ENCODE measurements around the gene ANXA11.

ANXA11 gene

DNA sequence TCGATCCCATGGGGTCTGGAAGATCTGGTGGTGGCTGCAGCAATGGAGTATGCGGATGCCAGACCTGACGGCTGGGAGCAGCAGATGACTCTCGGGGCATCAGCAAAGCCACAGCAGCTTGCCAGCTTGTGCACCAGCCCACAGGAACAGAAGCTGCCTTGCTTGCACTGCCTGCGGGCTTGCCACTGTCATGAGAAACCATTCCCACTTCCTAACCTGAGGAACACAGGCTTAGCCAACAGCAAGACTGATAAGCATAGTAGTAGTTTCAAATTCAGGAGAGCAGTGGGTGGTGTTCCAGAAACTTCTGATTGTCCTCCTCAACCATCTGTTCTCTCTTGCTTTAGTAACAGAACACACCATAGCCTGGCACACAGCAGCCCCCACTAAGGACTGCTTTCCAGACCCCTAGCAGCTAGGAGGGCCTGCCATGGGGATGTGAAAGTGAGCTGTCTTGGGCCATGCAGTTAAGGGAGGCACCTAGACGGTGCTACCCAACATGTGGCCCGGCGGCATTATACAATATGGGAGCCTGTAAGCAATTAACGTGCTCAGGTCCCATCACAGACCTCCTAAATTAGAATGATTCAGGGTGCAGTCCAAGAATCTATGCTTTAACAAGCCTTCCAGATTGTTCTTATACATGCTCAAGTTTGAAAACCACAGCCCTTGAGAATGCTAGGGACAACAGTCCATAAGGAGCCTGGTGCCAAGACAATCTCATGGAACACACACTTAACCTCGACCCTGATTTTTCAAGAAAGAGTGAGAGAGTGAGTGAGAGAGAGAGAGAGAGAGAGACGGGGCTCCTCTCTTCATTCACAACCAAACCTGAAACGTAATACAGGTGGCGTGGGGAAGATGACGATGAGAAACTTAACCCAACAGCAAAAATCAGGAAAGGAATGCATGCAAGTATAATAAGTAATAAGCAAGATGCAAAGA, 7.1 kb downstream of the ANXA11 start:
- H3K79me1 ChIP-seq (ENCODE audit: low read depth, low read length), result no peaks in the 10 kb centered on the region
- H2AFZ ChIP-seq (ENCODE audit: low read length), result no peak overlapping the region
- H2BK120ac ChIP-seq (ENCODE audit: low read depth, low read length), result no peak overlapping the region
- no peak overlapping the region for H3K9ac ChIP-seq (ENCODE audit: low read depth, low read length, poor library complexity)
- WGBS, 2 donors (ENCODE audit: extremely low coverage in 2 of 2, insufficient read length in 2 of 2, insufficient replicate concordance in 1 of 2), result no CpG with 5 or more reads among the region's 14 CpGs
- no peak overlapping the region for H3K23ac ChIP-seq (ENCODE audit: low read depth, low read length, poor library complexity)
- no peak overlapping the region for H2BK12ac ChIP-seq (ENCODE audit: low read length)
- no peak overlapping the region for H4K8ac ChIP-seq (ENCODE audit: low read depth, low read length)
- no peak overlapping the region for H3K4me2 ChIP-seq (ENCODE audit: insufficient read depth, low read length, poor library complexity, severe bottlenecking)
- H2BK15ac ChIP-seq (ENCODE audit: low read length), result no peak overlapping the region
- no peaks in the 10 kb centered on the region for H3K27me3 ChIP-seq (ENCODE audit: control insufficient read depth in 3 of 3, insufficient read depth in 3 of 3, low read depth in 1 of 3, low read length in 3 of 3)
- H3K18ac ChIP-seq (ENCODE audit: low read length), result no peak overlapping the region
- DNase-seq (ENCODE audit: low spot score), result no peak
- H3K14ac ChIP-seq (ENCODE audit: low read length), result no peak overlapping the region
- H3K27ac ChIP-seq (replicated peaks; ENCODE audit: low read length), result no peak overlapping the region
- no peak overlapping the region for H2AK5ac ChIP-seq (ENCODE audit: low read depth, low read length)
- no peaks in the 10 kb centered on the region for H3K36me3 ChIP-seq (replicated peaks in 1 of 2; ENCODE audit: control insufficient read depth in 2 of 2, insufficient read depth in 2 of 2, low read length in 2 of 2)
- H2BK5ac ChIP-seq (ENCODE audit: low read length), result no peak overlapping the region
- no peaks in the 10 kb centered on the region for H3K9me3 ChIP-seq (replicated peaks in 1 of 2; ENCODE audit: control insufficient read depth in 2 of 2, insufficient read depth in 1 of 2, low read depth in 1 of 2, low read length in 2 of 2)
- no peak overlapping the region for H3K4me3 ChIP-seq (ENCODE audit: low read length in 2 of 2)
- H4K91ac ChIP-seq (ENCODE audit: low read depth, low read length, poor library complexity), result no peak overlapping the region
- no peak overlapping the region for H3K4ac ChIP-seq (ENCODE audit: low read length)
- H3K4me1 ChIP-seq (ENCODE audit: control insufficient read depth in 2 of 2, insufficient read depth in 1 of 2, low read depth in 1 of 2, low read length in 2 of 2), result peaks cover 0 to 7% of the 10 kb centered on the region in 2 donors

GRCh38 chr10:80196950-80197315, 8.4 kb downstream of the ANXA11 start:
- H3K23ac ChIP-seq (ENCODE audit: low read depth, low read length, poor library complexity), result no peak overlapping the region
- no peak overlapping the region for H3K4ac ChIP-seq (ENCODE audit: low read length)
- no CpG with 5 or more reads among the region's 2 CpGs for WGBS, 2 donors (ENCODE audit: extremely low coverage in 2 of 2, insufficient read length in 2 of 2, insufficient replicate concordance in 1 of 2)
- no peaks in the 10 kb centered on the region for H3K9me3 ChIP-seq (replicated peaks in 1 of 2; ENCODE audit: control insufficient read depth in 2 of 2, insufficient read depth in 1 of 2, low read depth in 1 of 2, low read length in 2 of 2)
- H3K4me3 ChIP-seq (ENCODE audit: low read length in 2 of 2), result no peak overlapping the region
- no peak overlapping the region for H2BK12ac ChIP-seq (ENCODE audit: low read length)
- no peak overlapping the region for H3K14ac ChIP-seq (ENCODE audit: low read length)
- H2BK120ac ChIP-seq (ENCODE audit: low read depth, low read length), result no peak overlapping the region
- H2AK5ac ChIP-seq (ENCODE audit: low read depth, low read length), result no peak overlapping the region
- H2BK5ac ChIP-seq (ENCODE audit: low read length), result no peak overlapping the region
- no peak for DNase-seq (ENCODE audit: low spot score)
- H3K36me3 ChIP-seq (replicated peaks in 1 of 2; ENCODE audit: control insufficient read depth in 2 of 2, insufficient read depth in 2 of 2, low read length in 2 of 2), result no peaks in the 10 kb centered on the region
- no peak overlapping the region for H3K27ac ChIP-seq (replicated peaks; ENCODE audit: low read length)
- H3K9ac ChIP-seq (ENCODE audit: low read depth, low read length, poor library complexity), result no peak overlapping the region
- H3K4me2 ChIP-seq (ENCODE audit: insufficient read depth, low read length, poor library complexity, severe bottlenecking), result no peak overlapping the region
- no peak overlapping the region for H2BK15ac ChIP-seq (ENCODE audit: low read length)
- H3K18ac ChIP-seq (ENCODE audit: low read length), result no peak overlapping the region
- no peak overlapping the region for H4K8ac ChIP-seq (ENCODE audit: low read depth, low read length)
- peaks cover 0 to 7% of the 10 kb centered on the region in 2 donors for H3K4me1 ChIP-seq (ENCODE audit: control insufficient read depth in 2 of 2, insufficient read depth in 1 of 2, low read depth in 1 of 2, low read length in 2 of 2)
- H2AFZ ChIP-seq (ENCODE audit: low read length), result no peak overlapping the region
- no peak overlapping the region for H4K91ac ChIP-seq (ENCODE audit: low read depth, low read length, poor library complexity)
- H3K79me1 ChIP-seq (ENCODE audit: low read depth, low read length), result no peaks in the 10 kb centered on the region
- no peaks in the 10 kb centered on the region for H3K27me3 ChIP-seq (ENCODE audit: control insufficient read depth in 3 of 3, insufficient read depth in 3 of 3, low read depth in 1 of 3, low read length in 3 of 3)

DNA sequence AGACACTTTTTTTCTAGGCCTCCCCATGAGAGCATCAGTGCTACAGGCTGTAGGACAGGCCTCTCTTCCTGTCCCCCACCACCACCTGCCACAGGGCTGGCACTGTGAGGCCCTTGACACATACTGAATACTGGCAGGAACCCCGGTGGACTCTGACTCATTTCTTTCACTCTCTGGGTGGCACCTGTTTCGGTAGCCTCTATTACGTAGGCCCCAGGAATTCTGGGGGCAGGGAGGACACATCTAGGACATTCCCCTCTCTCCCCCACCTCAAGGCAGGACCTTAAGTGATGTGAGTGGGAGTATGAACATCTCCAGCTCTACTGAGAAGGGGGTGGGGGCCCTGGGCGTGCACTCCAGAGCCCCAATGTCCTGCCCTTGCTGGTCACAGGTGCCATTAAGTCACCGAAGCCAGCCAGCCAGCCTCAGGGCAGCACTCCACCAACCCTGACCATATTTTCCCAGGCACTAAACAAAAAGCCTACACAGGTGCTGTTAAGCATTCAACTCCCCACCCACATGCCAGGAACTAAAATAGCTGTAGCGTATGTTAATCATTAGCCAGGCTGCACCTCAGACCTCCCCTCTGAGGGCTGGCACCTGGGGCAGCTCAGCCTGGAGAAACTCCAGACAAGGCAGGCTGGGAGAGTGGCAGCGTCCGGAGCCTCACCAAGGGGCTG, 8.9 kb downstream of the ANXA11 start:
- H2BK15ac ChIP-seq (ENCODE audit: low read length), result no peak overlapping the region
- H3K27me3 ChIP-seq (ENCODE audit: control insufficient read depth in 3 of 3, insufficient read depth in 3 of 3, low read depth in 1 of 3, low read length in 3 of 3), result no peaks in the 10 kb centered on the region
- WGBS, 2 donors (ENCODE audit: extremely low coverage in 2 of 2, insufficient read length in 2 of 2, insufficient replicate concordance in 1 of 2), result no CpG with 5 or more reads among the region's 8 CpGs
- H3K4me1 ChIP-seq (ENCODE audit: control insufficient read depth in 2 of 2, insufficient read depth in 1 of 2, low read depth in 1 of 2, low read length in 2 of 2), result peaks cover 0 to 7% of the 10 kb centered on the region in 2 donors
- H4K8ac ChIP-seq (ENCODE audit: low read depth, low read length), result no peak overlapping the region
- H2AFZ ChIP-seq (ENCODE audit: low read length), result no peak overlapping the region
- no peak overlapping the region for H3K18ac ChIP-seq (ENCODE audit: low read length)
- no peak overlapping the region for H2BK5ac ChIP-seq (ENCODE audit: low read length)
- no peak for DNase-seq (ENCODE audit: low spot score)
- no peak overlapping the region for H3K9ac ChIP-seq (ENCODE audit: low read depth, low read length, poor library complexity)
- no peak overlapping the region for H3K4me2 ChIP-seq (ENCODE audit: insufficient read depth, low read length, poor library complexity, severe bottlenecking)
- H3K23ac ChIP-seq (ENCODE audit: low read depth, low read length, poor library complexity), result no peak overlapping the region
- H4K91ac ChIP-seq (ENCODE audit: low read depth, low read length, poor library complexity), result no peak overlapping the region
- no peaks in the 10 kb centered on the region for H3K79me1 ChIP-seq (ENCODE audit: low read depth, low read length)
- H3K4me3 ChIP-seq (ENCODE audit: low read length in 2 of 2), result no peak overlapping the region
- H3K27ac ChIP-seq (replicated peaks; ENCODE audit: low read length), result no peak overlapping the region
- no peak overlapping the region for H3K4ac ChIP-seq (ENCODE audit: low read length)
- H2BK12ac ChIP-seq (ENCODE audit: low read length), result no peak overlapping the region
- H3K36me3 ChIP-seq (replicated peaks in 1 of 2; ENCODE audit: control insufficient read depth in 2 of 2, insufficient read depth in 2 of 2, low read length in 2 of 2), result no peaks in the 10 kb centered on the region
- H3K9me3 ChIP-seq (replicated peaks in 1 of 2; ENCODE audit: control insufficient read depth in 2 of 2, insufficient read depth in 1 of 2, low read depth in 1 of 2, low read length in 2 of 2), result no peaks in the 10 kb centered on the region
- no peak overlapping the region for H2BK120ac ChIP-seq (ENCODE audit: low read depth, low read length)
- no peak overlapping the region for H2AK5ac ChIP-seq (ENCODE audit: low read depth, low read length)
- H3K14ac ChIP-seq (ENCODE audit: low read length), result no peak overlapping the region

GRCh38 chr10:80195046-80195574, 10.2 kb downstream of the ANXA11 start:
- no peaks in the 10 kb centered on the region for H3K79me1 ChIP-seq (ENCODE audit: low read depth, low read length)
- no peak for DNase-seq (ENCODE audit: low spot score)
- H2AFZ ChIP-seq (ENCODE audit: low read length), result no peak overlapping the region
- H3K4me3 ChIP-seq (ENCODE audit: low read length in 2 of 2), result no peak overlapping the region
- H3K9ac ChIP-seq (ENCODE audit: low read depth, low read length, poor library complexity), result peak overlapping the region; percentile 66
- H3K23ac ChIP-seq (ENCODE audit: low read depth, low read length, poor library complexity), result no peak overlapping the region
- H2BK12ac ChIP-seq (ENCODE audit: low read length), result no peak overlapping the region
- peak overlapping the region; percentile 66 for H3K18ac ChIP-seq (ENCODE audit: low read length)
- H2BK120ac ChIP-seq (ENCODE audit: low read depth, low read length), result peak overlapping the region; percentile 36
- H4K8ac ChIP-seq (ENCODE audit: low read depth, low read length), result no peak overlapping the region
- H2BK5ac ChIP-seq (ENCODE audit: low read length), result no peak overlapping the region
- no peaks in the 10 kb centered on the region for H3K27me3 ChIP-seq (ENCODE audit: control insufficient read depth in 3 of 3, insufficient read depth in 3 of 3, low read depth in 1 of 3, low read length in 3 of 3)
- H3K9me3 ChIP-seq (replicated peaks in 1 of 2; ENCODE audit: control insufficient read depth in 2 of 2, insufficient read depth in 1 of 2, low read depth in 1 of 2, low read length in 2 of 2), result no peaks in the 10 kb centered on the region
- H2BK15ac ChIP-seq (ENCODE audit: low read length), result peak overlapping the region; percentile 27
- H3K14ac ChIP-seq (ENCODE audit: low read length), result no peak overlapping the region
- H3K4me2 ChIP-seq (ENCODE audit: insufficient read depth, low read length, poor library complexity, severe bottlenecking), result no peak overlapping the region
- H3K4me1 ChIP-seq (ENCODE audit: control insufficient read depth in 2 of 2, insufficient read depth in 1 of 2, low read depth in 1 of 2, low read length in 2 of 2), result peaks cover 0 to 7% of the 10 kb centered on the region in 2 donors
- H2AK5ac ChIP-seq (ENCODE audit: low read depth, low read length), result no peak overlapping the region
- WGBS, 2 donors (ENCODE audit: extremely low coverage in 2 of 2, insufficient read length in 2 of 2, insufficient replicate concordance in 1 of 2), result no CpG with 5 or more reads among the region's 4 CpGs
- no peak overlapping the region for H3K4ac ChIP-seq (ENCODE audit: low read length)
- H3K36me3 ChIP-seq (replicated peaks in 1 of 2; ENCODE audit: control insufficient read depth in 2 of 2, insufficient read depth in 2 of 2, low read length in 2 of 2), result no peaks in the 10 kb centered on the region
- H4K91ac ChIP-seq (ENCODE audit: low read depth, low read length, poor library complexity), result no peak overlapping the region
- H3K27ac ChIP-seq (replicated peaks; ENCODE audit: low read length), result no peak overlapping the region

Measured in neuronal stem cell (in vitro differentiated cells).